ENCODE results near the gene UST.

Gene UST

GRCh38 chr6:149107520-149107919 is 360.7 kb downstream of the UST start:
- H3K4me2 ChIP-seq, result no peak overlapping the region
- peaks cover 0 to 10% (median 0%) of the 10 kb centered on the region in 11 experiments; a peak in 3 of 22 replicates for H3K9me3 ChIP-seq (replicated peaks in 1 of 11)
- TF ChIP-seq Cebpa-rat (IDR thresholded peaks at IDR 0.05), result no peak
- no peak overlapping the region for H3K4me3 ChIP-seq
- no peaks in the 10 kb centered on the region for H3K27me3 ChIP-seq
- H3K27ac ChIP-seq, result no peak overlapping the region
- H3K4me1 ChIP-seq, result peaks cover 21 to 34% (median 25%) of the 10 kb centered on the region in 10 experiments
- no peaks in the 10 kb centered on the region for H4K20me1 ChIP-seq
- no peaks in the 10 kb centered on the region for H3K36me3 ChIP-seq
- no peak overlapping the region for H3K9ac ChIP-seq

- Histone ChIP-seq H3K4me3 (no peak overlapping the region), H3K9me3 (replicated peaks in 1 of 11) (peaks cover 1 to 14% (median 5%) of the 10 kb centered on the region in 11 experiments; a peak in 17 of 22 replicates), H3K36me3 (no peaks in the 10 kb centered on the region), H3K4me2 (peak overlapping the region in 2 of 11 experiments; percentile 4 to 12; a peak in 1 of 22 replicates), H3K4me1 (peaks cover 27 to 40% (median 32%) of the 10 kb centered on the region in 10 experiments), H3K27ac (0 out of 22 replicates have a peak overlapping the region, but pooled peaks of 1 of the 11 experiments have one; percentile 1), H4K20me1 (no peaks in the 10 kb centered on the region), H3K27me3 (no peaks in the 10 kb centered on the region), H3K9ac (no peak overlapping the region)
- peak in 1 of 11 experiments; percentile 67; a peak in 3 of 22 replicates for TF ChIP-seq Cebpa-rat (IDR thresholded peaks at IDR 0.05)
These were observed 361.4 kb downstream of the UST start for GRCh38 chr6:149108038-149108748.

- peaks cover 32 to 45% (median 34%) of the 10 kb centered on the region in 10 experiments for H3K4me1 ChIP-seq
- H3K9me3 ChIP-seq (replicated peaks in 1 of 11), result peaks cover 6 to 17% (median 10%) of the 10 kb centered on the region in 11 experiments; a peak in 18 of 22 replicates
- TF ChIP-seq Cebpa-rat (IDR thresholded peaks at IDR 0.05), result no peak
These were observed 361.9 kb downstream of the UST start for GRCh38 chr6:149108749-149109100.

GRCh38 chr6:149109397-149110070 is 362.7 kb downstream of the UST start:
- peak overlapping the region in 9 of 11 experiments; percentile 12 to 47 (median 32); a peak in 12 of 22 replicates for H3K4me2 ChIP-seq
- no peaks in the 10 kb centered on the region for H4K20me1 ChIP-seq
- no peaks in the 10 kb centered on the region for H3K27me3 ChIP-seq
- H3K9ac ChIP-seq, result no peak overlapping the region
- no peaks in the 10 kb centered on the region for H3K36me3 ChIP-seq
- H3K4me1 ChIP-seq, result peaks cover 32 to 48% (median 34%) of the 10 kb centered on the region in 10 experiments
- no peak overlapping the region for H3K4me3 ChIP-seq
- H3K27ac ChIP-seq, result no peak overlapping the region
- H3K9me3 ChIP-seq (replicated peaks in 1 of 11), result peaks cover 6 to 25% (median 17%) of the 10 kb centered on the region in 11 experiments; a peak in 18 of 22 replicates
- TF ChIP-seq Cebpa-rat (IDR thresholded peaks at IDR 0.05), result no peak; a peak in 1 of 22 replicates

More at GRCh38 chr6:149108749-149109100, 361.9 kb downstream of the UST start:
- Histone ChIP-seq H3K27ac (0 out of 22 replicates have a peak overlapping the region, but pooled peaks of 1 of the 11 experiments have one; percentile 1), H3K4me3 (no peak overlapping the region), H4K20me1 (no peaks in the 10 kb centered on the region), H3K36me3 (no peaks in the 10 kb centered on the region), H3K4me2 (peak overlapping the region in 2 of 11 experiments; percentile 4 to 12; a peak in 1 of 22 replicates), H3K9ac (no peak overlapping the region), H3K27me3 (no peaks in the 10 kb centered on the region)

GRCh38 chr6:149111556-149112115 is 364.8 kb downstream of the UST start:
- no peaks in the 10 kb centered on the region for H3K27me3 ChIP-seq
- H3K9ac ChIP-seq, result peak overlapping the region in 4 of 11 experiments; percentile 24 to 50 (median 34); a peak in 7 of 22 replicates
- peak overlapping the region; percentile 14 to 81 (median 63); a peak in 18 of 22 replicates for H3K27ac ChIP-seq
- H3K4me2 ChIP-seq, result peak overlapping the region; percentile 16 to 81 (median 54); a peak in 20 of 22 replicates
- no peak for TF ChIP-seq Cebpa-rat (IDR thresholded peaks at IDR 0.05)
- H3K4me3 ChIP-seq, result no peak overlapping the region
- H3K4me1 ChIP-seq, result peaks cover 32 to 63% (median 38%) of the 10 kb centered on the region in 10 experiments
- H4K20me1 ChIP-seq, result no peaks in the 10 kb centered on the region
- peaks cover 6 to 25% (median 19%) of the 10 kb centered on the region in 11 experiments; a peak in 18 of 22 replicates for H3K9me3 ChIP-seq (replicated peaks in 1 of 11)
- H3K36me3 ChIP-seq, result no peaks in the 10 kb centered on the region

GRCh38 chr6:149112976-149113375 is 366.1 kb downstream of the UST start:
- Histone ChIP-seq H3K36me3 (no peaks in the 10 kb centered on the region), H3K9me3 (replicated peaks in 1 of 11) (peaks cover 6 to 25% (median 19%) of the 10 kb centered on the region in 11 experiments; a peak in 18 of 22 replicates), H4K20me1 (no peaks in the 10 kb centered on the region), H3K4me2 (peak overlapping the region in 10 of 11 experiments; percentile 31 to 81 (median 55); a peak in 17 of 22 replicates), H3K27ac (peak overlapping the region in 4 of 11 experiments; percentile 72 to 81 (median 76); a peak in 7 of 22 replicates), H3K9ac (no peak overlapping the region), H3K27me3 (no peaks in the 10 kb centered on the region), H3K4me1 (peaks cover 32 to 58% (median 38%) of the 10 kb centered on the region in 10 experiments), H3K4me3 (peak overlapping the region in 1 of 10 experiments; percentile 16; a peak in 1 of 20 replicates)
- TF ChIP-seq Cebpa-rat (IDR thresholded peaks at IDR 0.05), result no peak

GRCh38 chr6:149114167-149114566 is 367.3 kb downstream of the UST start:
- H3K9ac ChIP-seq, result no peak overlapping the region
- peaks cover 30 to 63% (median 40%) of the 10 kb centered on the region in 10 experiments for H3K4me1 ChIP-seq
- H3K27me3 ChIP-seq, result no peaks in the 10 kb centered on the region
- peaks cover 6 to 25% (median 17%) of the 10 kb centered on the region in 11 experiments; a peak in 18 of 22 replicates for H3K9me3 ChIP-seq (replicated peaks in 1 of 11)
- TF ChIP-seq Cebpa-rat (IDR thresholded peaks at IDR 0.05), result no peak
- no peaks in the 10 kb centered on the region for H4K20me1 ChIP-seq
- no peak overlapping the region for H3K4me3 ChIP-seq
- no peak overlapping the region for H3K4me2 ChIP-seq
- no peaks in the 10 kb centered on the region for H3K36me3 ChIP-seq
- no peak overlapping the region for H3K27ac ChIP-seq

- TF ChIP-seq Cebpa-rat (IDR thresholded peaks at IDR 0.05), result no peak
- Histone ChIP-seq H4K20me1 (no peaks in the 10 kb centered on the region), H3K4me1 (peaks cover 0 to 42% (median 11%) of the 10 kb centered on the region in 10 experiments; a peak in 13 of 20 replicates), H3K36me3 (no peaks in the 10 kb centered on the region), H3K9ac (peak overlapping the region in 2 of 11 experiments; percentile 22 to 25; a peak in 1 of 22 replicates), H3K4me3 (no peak overlapping the region), H3K27me3 (no peaks in the 10 kb centered on the region), H3K27ac (peak overlapping the region in 4 of 11 experiments; percentile 9 to 68 (median 60); a peak in 7 of 22 replicates), H3K4me2 (peak overlapping the region in 5 of 11 experiments; percentile 42 to 72 (median 63); a peak in 11 of 22 replicates), H3K9me3 (replicated peaks in 1 of 11) (peaks cover 0 to 30% (median 21%) of the 10 kb centered on the region in 11 experiments; a peak in 18 of 22 replicates)
These were observed 372.2 kb downstream of the UST start for GRCh38 chr6:149118737-149119653.

All from BLaER1 treated with 17β-estradiol and CSF1 and Interleukin-3, amounts not matched to agents 10 nM and 100 nM (cell line).